Left ventricle myocardium inferior (tissue), 1 donor: ENCODE data around the gene LIN28A. TPM values are rescaled to one million over a fixed set of nuclear protein-coding genes. Genes with fewer than 3 reads are reported as not detected.
A peak's percentile ranks its signal among the peaks of the same experiment; 100 is the strongest.

Experiments used
- DNase-seq: peaks from one replicate; pipeline ENCODE4 v3.0.0-alpha.2; 2020
- H3K27ac ChIP-seq: fragments of 200-600 bp; replicated peaks from 2 replicates; pipeline ENCODE4 v1.8.0; 2021
- H3K27me3 ChIP-seq: fragments of 200-600 bp; 2 replicates; pipeline ENCODE4 v1.8.0; 2021; ENCODE audit warnings: low read depth
- H3K36me3 ChIP-seq: fragments of 200-600 bp; 2 replicates; pipeline ENCODE4 v1.8.0; 2021
- H3K4me1 ChIP-seq: fragments of 200-600 bp; 2 replicates; pipeline ENCODE4 v1.8.0; 2021
- H3K4me3 ChIP-seq: fragments of 200-600 bp; 2 replicates; pipeline ENCODE4 v1.8.0; 2021; ENCODE audit warnings: mild to moderate bottlenecking, moderate library complexity
- H3K9me3 ChIP-seq: fragments of 200-600 bp; replicated peaks from 2 replicates; pipeline ENCODE4 v1.8.0; 2021
- intact Hi-C: fragments of 100-400 bp; cut with micrococcal nuclease; formaldehyde crosslinking; loops from one replicate; pipeline ENCODE4 v1.11.0; 2022
- long read RNA-seq: library from polyadenylated mRNA; unstranded; transcript quantifications from one replicate; pipeline ENCODE4 v2.0.0, GENCODE V29; 2021
- total RNA-seq: library from RNA; stranded (reverse); fragmentation: NEBNext Ultra II Directional; extraction: Animal tissue kit (Norgen Biotek cat#: 25700); gene quantifications from one replicate; pipeline ENCODE4 v1.2.1, GENCODE V29; 2021
- TF ChIP-seq, protein P1 (sequence below): fragments of 200-600 bp; IDR thresholded peaks from 2 replicates; pipeline ENCODE4 v1.8.0; 2021; ENCODE audit warnings: antibody characterized with exemption, mild to moderate bottlenecking, borderline replicate concordance
- donor health status: DM: no; HTN: yes; CAD: no; lungs with severe emphysema.

LIN28A gene, protein sequence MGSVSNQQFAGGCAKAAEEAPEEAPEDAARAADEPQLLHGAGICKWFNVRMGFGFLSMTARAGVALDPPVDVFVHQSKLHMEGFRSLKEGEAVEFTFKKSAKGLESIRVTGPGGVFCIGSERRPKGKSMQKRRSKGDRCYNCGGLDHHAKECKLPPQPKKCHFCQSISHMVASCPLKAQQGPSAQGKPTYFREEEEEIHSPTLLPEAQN
- not detected for total RNA-seq
- long read RNA-seq = 0 reads

DNA sequence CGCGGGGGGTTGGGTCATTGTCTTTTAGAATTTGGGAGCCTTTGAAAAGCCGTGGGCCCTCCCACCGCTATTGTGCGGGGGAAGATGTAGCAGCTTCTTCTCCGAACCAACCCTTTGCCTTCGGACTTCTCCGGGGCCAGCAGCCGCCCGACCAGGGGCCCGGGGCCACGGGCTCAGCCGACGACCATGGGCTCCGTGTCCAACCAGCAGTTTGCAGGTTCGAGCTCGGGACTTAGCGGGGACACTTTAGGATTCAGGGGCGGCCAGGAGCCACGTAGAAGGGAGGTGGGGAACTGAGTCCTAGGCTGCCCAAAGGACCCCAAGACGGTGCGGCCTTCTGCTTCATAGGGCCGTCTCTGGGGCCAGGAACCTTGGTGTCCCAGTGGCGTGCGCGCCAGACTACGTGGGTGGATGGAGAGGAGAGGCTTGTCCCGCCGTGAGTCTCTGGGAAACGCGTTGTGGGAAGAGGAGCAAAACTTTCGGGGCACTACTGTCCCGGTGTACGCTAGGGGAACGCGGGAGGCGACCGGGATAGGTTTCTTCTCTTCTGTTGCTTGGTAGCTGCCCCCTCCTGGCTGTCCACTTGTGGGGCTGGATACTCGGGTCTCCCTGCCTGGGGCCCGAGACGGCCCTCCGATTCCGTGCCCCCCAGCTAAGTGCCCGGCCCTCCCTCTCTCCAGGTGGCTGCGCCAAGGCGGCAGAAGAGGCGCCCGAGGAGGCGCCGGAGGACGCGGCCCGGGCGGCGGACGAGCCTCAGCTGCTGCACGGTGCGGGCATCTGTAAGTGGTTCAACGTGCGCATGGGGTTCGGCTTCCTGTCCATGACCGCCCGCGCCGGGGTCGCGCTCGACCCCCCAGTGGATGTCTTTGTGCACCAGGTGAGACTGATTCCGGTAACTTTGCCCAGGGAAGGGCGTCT is at the start of gene LIN28A:
TSS of gene LIN28A (plus strand) at position 112 of the 918 bp plus-strand sequence. CDS start at position 187, 75 bp downstream.
- Histone ChIP-seq H3K4me3 (no peak within 1 kb of the TSS), H3K27ac (no peak within 1 kb of the TSS), H3K4me1 (no peaks in the 10 kb centered on the region), H3K27me3 (peaks cover 97% of the 10 kb centered on the region), H3K36me3 (no peaks in the 10 kb centered on the region), H3K9me3 (no peaks in the 10 kb centered on the region)
- intact Hi-C loops = no loop called here
- TF ChIP-seq, protein P1, sequence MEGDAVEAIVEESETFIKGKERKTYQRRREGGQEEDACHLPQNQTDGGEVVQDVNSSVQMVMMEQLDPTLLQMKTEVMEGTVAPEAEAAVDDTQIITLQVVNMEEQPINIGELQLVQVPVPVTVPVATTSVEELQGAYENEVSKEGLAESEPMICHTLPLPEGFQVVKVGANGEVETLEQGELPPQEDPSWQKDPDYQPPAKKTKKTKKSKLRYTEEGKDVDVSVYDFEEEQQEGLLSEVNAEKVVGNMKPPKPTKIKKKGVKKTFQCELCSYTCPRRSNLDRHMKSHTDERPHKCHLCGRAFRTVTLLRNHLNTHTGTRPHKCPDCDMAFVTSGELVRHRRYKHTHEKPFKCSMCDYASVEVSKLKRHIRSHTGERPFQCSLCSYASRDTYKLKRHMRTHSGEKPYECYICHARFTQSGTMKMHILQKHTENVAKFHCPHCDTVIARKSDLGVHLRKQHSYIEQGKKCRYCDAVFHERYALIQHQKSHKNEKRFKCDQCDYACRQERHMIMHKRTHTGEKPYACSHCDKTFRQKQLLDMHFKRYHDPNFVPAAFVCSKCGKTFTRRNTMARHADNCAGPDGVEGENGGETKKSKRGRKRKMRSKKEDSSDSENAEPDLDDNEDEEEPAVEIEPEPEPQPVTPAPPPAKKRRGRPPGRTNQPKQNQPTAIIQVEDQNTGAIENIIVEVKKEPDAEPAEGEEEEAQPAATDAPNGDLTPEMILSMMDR = no peak
- no peak for DNase-seq

- intact Hi-C loops = no loop called here
- DNase-seq = no peak
- no peak overlapping the region for H3K4me3 ChIP-seq
Observed at GRCh38 chr1:26361605-26362122, 49.0 kb upstream of the LIN28A start.

GRCh38 chr1:26362331-26362730 is 48.3 kb upstream of the LIN28A start:
- Histone ChIP-seq H3K4me1 (peaks cover 13% of the 10 kb centered on the region), H3K27me3 (peaks cover 100% of the 10 kb centered on the region), H3K4me3 (no peak overlapping the region), H3K27ac (no peak overlapping the region), H3K9me3 (no peaks in the 10 kb centered on the region), H3K36me3 (no peaks in the 10 kb centered on the region)
- intact Hi-C loops = no loop called here
- TF ChIP-seq, protein P1 = no peak
- no peak for DNase-seq

More at GRCh38 chr1:26361605-26362122, 49.0 kb upstream of the LIN28A start:
- Histone ChIP-seq H3K27ac (no peak overlapping the region), H3K27me3 (peaks cover 100% of the 10 kb centered on the region), H3K9me3 (no peaks in the 10 kb centered on the region), H3K36me3 (no peaks in the 10 kb centered on the region), H3K4me1 (peaks cover 13% of the 10 kb centered on the region)
- TF ChIP-seq, protein P1 = no peak

GRCh38 chr1:26363549-26364448 is 46.8 kb upstream of the LIN28A start:
- Histone ChIP-seq H3K27ac (no peak overlapping the region), H3K4me1 (peaks cover 13% of the 10 kb centered on the region), H3K9me3 (no peaks in the 10 kb centered on the region), H3K27me3 (peaks cover 100% of the 10 kb centered on the region), H3K36me3 (no peaks in the 10 kb centered on the region), H3K4me3 (no peak overlapping the region)
- TF ChIP-seq, protein P1 = peak; percentile 92
- peak; percentile 79 for DNase-seq
- intact Hi-C loops = no loop called here

DNA sequence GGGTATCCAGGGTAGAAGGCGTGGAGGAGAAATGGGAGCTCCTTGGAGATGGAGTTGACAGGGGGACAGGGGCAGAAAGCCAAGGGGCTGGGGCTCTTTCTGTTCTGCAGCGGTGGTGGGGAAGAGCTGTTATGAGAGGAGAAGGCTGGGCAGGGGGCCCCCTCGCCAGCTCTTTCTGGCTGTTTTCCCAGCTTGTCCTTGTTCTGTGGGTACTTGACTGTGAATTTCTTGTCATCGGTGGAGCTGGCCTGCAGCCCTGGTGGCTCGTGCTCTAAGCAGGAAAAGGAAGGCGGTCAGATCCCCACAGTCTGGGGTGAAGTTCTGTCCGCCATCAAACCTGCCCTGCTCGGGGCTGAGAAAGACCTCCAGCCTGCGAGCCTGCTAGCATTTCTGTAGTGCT is 45.7 kb upstream of the LIN28A start:
- Histone ChIP-seq H3K27ac (no peak overlapping the region), H3K9me3 (no peaks in the 10 kb centered on the region), H3K27me3 (peaks cover 100% of the 10 kb centered on the region), H3K4me1 (peaks cover 11% of the 10 kb centered on the region), H3K4me3 (no peak overlapping the region), H3K36me3 (no peaks in the 10 kb centered on the region)
- TF ChIP-seq, protein P1 = no peak
- intact Hi-C loops = no loop called here
- DNase-seq = no peak
